ENCODE data around the gene SNTB2. TPM values are rescaled to one million over a fixed set of nuclear protein-coding genes. Genes with fewer than 3 reads are reported as not detected.
A peak's percentile ranks its signal among the peaks of the same experiment; 100 is the strongest.

The SNTB2 gene
- total and polyA plus RNA-seq, 8 donors: 2.7 to 18.2 (median 10.0) TPM

DNA sequence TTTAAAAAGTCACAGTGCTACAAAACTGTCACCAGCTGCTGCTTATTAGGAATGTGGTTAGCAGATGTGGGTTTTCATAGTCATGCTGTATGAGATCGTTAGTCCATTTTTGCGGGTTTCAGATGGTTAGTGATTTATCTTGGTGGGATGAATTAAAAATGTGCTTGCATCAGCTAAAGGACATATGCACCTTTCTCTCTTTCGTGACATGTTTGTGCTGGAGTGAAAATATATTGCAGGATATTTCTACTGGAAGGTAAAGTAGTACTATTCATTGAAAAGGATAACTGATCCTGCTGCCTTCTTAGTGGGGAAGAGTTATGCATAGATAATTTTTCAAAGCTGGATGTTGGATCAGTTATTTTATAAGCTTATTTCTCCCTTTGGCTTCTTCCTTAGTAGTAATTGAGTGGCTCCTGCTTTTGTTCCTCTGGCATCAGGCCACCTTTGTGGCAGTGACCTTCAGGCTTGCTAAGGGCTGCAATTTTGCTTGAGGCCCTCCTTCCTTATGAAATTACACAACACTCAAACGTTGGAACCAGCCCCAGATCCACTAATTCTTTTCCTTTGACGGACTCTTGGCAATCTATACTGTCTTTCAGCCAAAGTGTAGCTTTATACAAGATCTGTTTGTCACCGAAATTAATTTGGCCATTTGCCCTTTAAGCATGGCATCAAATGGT lies 7.5 kb upstream of the SNTB2 start:
- no peak for FAIRE-seq
- 1 to 2% methylated on average over 6 of the region's 6 CpGs for WGBS, 2 donors
- TF ChIP-seq CTCF (IDR thresholded peaks at IDR 0.05): no peak

GRCh38 chr16:69180011-69180338 lies 7.0 kb upstream of the SNTB2 start:
- DNase-seq (no peak), FAIRE-seq (no peak), ATAC-seq (peak in 2 of 4 donors; percentile 2 to 15)
- intact Hi-C loops (cut with DNase I): no loop called here
- H3K27ac ChIP-seq: peak overlapping the region in 3 of 4 donors; percentile 35 to 70 (median 65)
- H3K36me3 ChIP-seq: no peaks in the 10 kb centered on the region
- no peak overlapping the region for H3K4me3 ChIP-seq
- peaks cover 16 to 23% (median 20%) of the 10 kb centered on the region in 3 donors for H3K4me1 ChIP-seq
- no peaks in the 10 kb centered on the region for H3K9me3 ChIP-seq
- no peak for TF ChIP-seq CTCF (IDR thresholded peaks at IDR 0.05)
- no peaks in the 10 kb centered on the region for H3K27me3 ChIP-seq

More for the DNA sequence above, 7.5 kb upstream of the SNTB2 start:
- H3K27me3 ChIP-seq: no peaks in the 10 kb centered on the region
- no peak overlapping the region for H3K4me3 ChIP-seq
- H3K27ac ChIP-seq: peak overlapping the region; percentile 22 to 70 (median 49)
- H3K9me3 ChIP-seq: no peaks in the 10 kb centered on the region
- peak; percentile 93 to 96 (median 94) for ATAC-seq
- intact Hi-C loops (cut with DNase I): no loop called here
- peak; percentile 66 to 92 (median 88) for DNase-seq
- H3K36me3 ChIP-seq: no peaks in the 10 kb centered on the region
- H3K4me1 ChIP-seq: peaks cover 16 to 23% (median 20%) of the 10 kb centered on the region in 3 donors

GRCh38 chr16:69182730-69183416 lies 4.1 kb upstream of the SNTB2 start:
- H3K36me3 ChIP-seq: no peaks in the 10 kb centered on the region
- TF ChIP-seq CTCF (IDR thresholded peaks at IDR 0.05): no peak
- intact Hi-C loops (cut with DNase I): no loop called here
- WGBS, 2 donors: 16 to 19% methylated on average over 10 of the region's 10 CpGs
- DNase-seq (peak; percentile 39 to 62 (median 49)), ATAC-seq (no peak), FAIRE-seq (no peak)
- H3K27me3 ChIP-seq: no peaks in the 10 kb centered on the region
- H3K4me3 ChIP-seq: no peak overlapping the region
- no peak overlapping the region for H3K27ac ChIP-seq
- peaks cover 16 to 27% (median 20%) of the 10 kb centered on the region in 3 donors for H3K4me1 ChIP-seq
- no peaks in the 10 kb centered on the region for H3K9me3 ChIP-seq

DNA sequence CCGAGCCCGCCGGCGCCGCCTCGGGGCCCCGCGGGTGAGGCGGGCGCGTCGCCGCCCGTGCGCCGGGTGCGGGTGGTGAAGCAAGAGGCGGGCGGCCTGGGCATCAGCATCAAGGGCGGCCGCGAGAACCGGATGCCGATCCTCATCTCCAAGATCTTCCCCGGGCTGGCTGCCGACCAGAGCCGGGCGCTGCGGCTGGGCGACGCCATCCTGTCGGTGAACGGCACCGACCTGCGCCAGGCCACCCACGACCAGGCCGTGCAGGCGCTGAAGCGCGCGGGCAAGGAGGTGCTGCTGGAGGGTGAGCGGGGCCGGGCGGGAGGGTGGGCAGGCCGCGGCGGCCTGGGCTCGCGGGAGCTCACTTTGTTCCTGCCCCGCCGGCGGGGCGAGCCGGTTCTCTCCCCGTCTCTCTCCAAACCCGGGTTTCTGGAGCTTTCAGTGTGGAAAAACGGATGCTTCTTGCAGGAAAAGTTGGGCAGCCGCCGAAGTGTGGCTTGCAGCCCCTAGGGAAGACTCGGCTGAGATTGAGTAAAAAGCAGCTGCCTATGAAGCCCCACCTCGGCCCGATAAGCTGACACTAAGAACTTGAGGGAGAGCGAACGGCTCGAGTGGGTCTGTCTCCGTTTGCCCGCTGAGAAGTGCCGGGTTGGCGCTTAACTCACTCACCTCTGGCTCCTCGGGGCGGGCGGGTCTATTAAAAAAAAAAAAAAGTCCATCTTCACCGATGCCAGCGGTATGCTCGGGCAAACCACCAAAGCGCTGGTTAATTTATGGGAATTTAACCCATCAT lies 677 bp downstream of the SNTB2 start:
- 1% methylated on average over 62 to 76 of the region's 76 CpGs for WGBS, 2 donors
- intact Hi-C loops (cut with DNase I): no loop called here
- peak overlapping the region; percentile 51 to 72 (median 70) for H3K4me3 ChIP-seq
- no peaks in the 10 kb centered on the region for H3K9me3 ChIP-seq
- FAIRE-seq (no peak), DNase-seq (peak; percentile 38 to 85 (median 63)), ATAC-seq (peak; percentile 39 to 49 (median 40))
- no peak for TF ChIP-seq CTCF (IDR thresholded peaks at IDR 0.05)
- peaks cover 14 to 26% (median 25%) of the 10 kb centered on the region in 3 donors for H3K4me1 ChIP-seq
- H3K27me3 ChIP-seq: no peaks in the 10 kb centered on the region
- peak overlapping the region; percentile 45 to 84 (median 77) for H3K27ac ChIP-seq
- H3K36me3 ChIP-seq: no peaks in the 10 kb centered on the region
